Heart left ventricle (tissue), 13 donors: ENCODE results near the gene GSTA2.
"Not testable (repeated sequence)": the region's sequence is repeated elsewhere in the genome, so short reads cannot be mapped to it uniquely, and the experiment has no call there.

ENCODE experiments used
- CTCF ChIP-seq, 12 donors: fragments of 200-600 bp; sonication (generic) in 4 of 12; IDR thresholded peaks; one replicate each; pipeline versions ENCODE4 v1.5.0 to v1.8.0; 2018 to 2022; ENCODE audit warnings: antibody characterized with exemption in 12 of 12, mild to moderate bottlenecking in 5 of 12
- POLR2A ChIP-seq, 2 donors: fragments of 450-650 bp; IDR thresholded peaks; one replicate each; pipeline ENCODE4 v1.6.1; 2017; ENCODE audit warnings: antibody characterized with exemption in 2 of 2, mild to moderate bottlenecking in 2 of 2, moderate library complexity in 2 of 2
- donor health status: ischemic (EF 13 %, LVEDD 7.1; RV severe dilation, severe dysfunction).
- donor health status: DM: no; HTN: yes; CAD: no.
- donor health status: DM: no; HTN: no; CAD: no.
- donor health status: ischemic (EF 25% LVEDD 6.9; RV normal size, moderate dysfunction).
- donor health status: ischemic (EF 25% LVEDD 5.7; RV mildly dilated, moderate dysfunction).
- donor health status: ischemic (EF 35%, LVEDD 5.7; RV mildly dilated, moderate dysfunction).
- donor health status: nonischemic (EF 11% LVEDD 7.7; RV severe dilation, severe dysfunction).
- donor health status: DM: yes; HTN: yes; CAD: no.
- donor health status: PGD.
- donor health status: ischemic (EF 29% LVEDD 5.4; RV normal size, mild dysfunction).
- donor health status: nonischemic (EF 23%, LVEDD 6.1; RV moderate dilation, normal function).

DNA sequence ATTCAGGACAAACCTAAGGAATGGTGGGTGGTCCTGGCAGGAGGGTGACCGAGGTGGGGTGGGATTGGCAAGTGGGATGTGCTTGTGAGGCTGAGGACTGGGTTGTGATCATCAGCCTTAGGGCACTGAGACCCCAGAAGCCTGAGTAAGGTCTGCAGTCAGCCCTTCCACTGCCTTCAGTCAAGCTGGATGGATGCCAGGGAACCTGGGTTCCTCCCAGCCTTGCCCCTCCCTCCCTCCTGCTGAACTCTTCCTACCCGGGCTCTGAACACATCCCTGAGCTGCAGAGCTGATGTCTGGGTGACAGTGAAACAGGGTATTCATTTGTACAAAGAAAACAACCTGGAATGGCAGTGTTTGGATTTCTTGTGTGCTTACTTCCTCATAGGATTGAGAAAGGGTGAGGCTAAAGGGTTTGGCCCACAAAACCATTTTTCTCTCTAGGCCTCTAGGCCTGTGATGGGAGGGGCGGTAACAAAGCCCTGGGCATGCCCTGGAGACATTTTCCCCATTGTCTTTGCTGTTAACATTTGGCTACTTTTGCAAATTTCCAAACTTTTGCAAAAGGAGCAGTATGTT, 19.5 kb upstream of the GSTA2 start:
- not testable (repeated sequence) for TF ChIP-seq CTCF, POLR2A (IDR thresholded peaks at IDR 0.05)
